Transverse colon (tissue), 3 donors: ENCODE measurements around the gene IL6R.

ENCODE experiments used
- EP300 ChIP-seq: sonication (generic); formaldehyde crosslinking; IDR thresholded peaks from one replicate; pipeline ENCODE4 v1.6.1; 2017; ENCODE audit warnings: antibody characterized with exemption, low read depth
- TF ChIP-seq, protein P1 (sequence below), 5 experiments: fragments of 200-600 bp in 3 of 5; fragments of 450-650 bp in 2 of 5; sonication (generic) in 3 of 5; IDR thresholded peaks; 1 replicate in 2 of 5; 2 replicates in 3 of 5; pipeline ENCODE4 v1.5.1; 2016 to 2017; ENCODE audit warnings: antibody characterized with exemption in 5 of 5, inconsistent platforms in 3 of 5, mild to moderate bottlenecking in 2 of 5, moderate library complexity in 1 of 5

- no peak for TF ChIP-seq EP300
- TF ChIP-seq, protein P1, sequence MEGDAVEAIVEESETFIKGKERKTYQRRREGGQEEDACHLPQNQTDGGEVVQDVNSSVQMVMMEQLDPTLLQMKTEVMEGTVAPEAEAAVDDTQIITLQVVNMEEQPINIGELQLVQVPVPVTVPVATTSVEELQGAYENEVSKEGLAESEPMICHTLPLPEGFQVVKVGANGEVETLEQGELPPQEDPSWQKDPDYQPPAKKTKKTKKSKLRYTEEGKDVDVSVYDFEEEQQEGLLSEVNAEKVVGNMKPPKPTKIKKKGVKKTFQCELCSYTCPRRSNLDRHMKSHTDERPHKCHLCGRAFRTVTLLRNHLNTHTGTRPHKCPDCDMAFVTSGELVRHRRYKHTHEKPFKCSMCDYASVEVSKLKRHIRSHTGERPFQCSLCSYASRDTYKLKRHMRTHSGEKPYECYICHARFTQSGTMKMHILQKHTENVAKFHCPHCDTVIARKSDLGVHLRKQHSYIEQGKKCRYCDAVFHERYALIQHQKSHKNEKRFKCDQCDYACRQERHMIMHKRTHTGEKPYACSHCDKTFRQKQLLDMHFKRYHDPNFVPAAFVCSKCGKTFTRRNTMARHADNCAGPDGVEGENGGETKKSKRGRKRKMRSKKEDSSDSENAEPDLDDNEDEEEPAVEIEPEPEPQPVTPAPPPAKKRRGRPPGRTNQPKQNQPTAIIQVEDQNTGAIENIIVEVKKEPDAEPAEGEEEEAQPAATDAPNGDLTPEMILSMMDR (IDR thresholded peaks at IDR 0.05), result no peak
These were observed 84.6 kb downstream of the IL6R start for GRCh38 chr1:154489695-154490274.
